ENCODE measurements around the gene KLHL9.

KLHL9 gene

DNA sequence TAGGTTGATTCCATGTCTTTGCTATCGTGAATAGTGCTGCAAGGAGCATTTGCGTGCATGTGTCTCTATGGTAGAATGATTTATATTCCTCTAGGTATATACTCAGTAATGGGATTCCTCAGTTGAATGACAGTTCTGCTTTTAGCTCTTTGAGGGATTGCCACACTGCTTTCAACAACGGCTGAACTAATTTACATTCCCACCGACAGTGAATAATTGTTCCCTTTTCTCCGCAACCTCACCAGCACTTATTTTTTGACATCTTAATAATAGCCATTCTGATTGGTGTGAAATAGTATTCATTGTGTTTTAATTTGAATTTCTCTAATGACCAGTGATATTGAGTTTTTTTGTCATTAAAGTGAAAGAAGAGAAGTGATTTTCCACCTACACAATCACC is 48.5 kb downstream of the KLHL9 start:
- Histone ChIP-seq H3K4me1 (ENCODE audit: low read depth, poor library complexity, severe bottlenecking) (no peaks in the 10 kb centered on the region), H3K36me3 (ENCODE audit: insufficient read depth) (no peaks in the 10 kb centered on the region), H3K27me3 (ENCODE audit: insufficient read depth, low read depth) (no peaks in the 10 kb centered on the region), H3K27ac (no peak overlapping the region), H3K79me2 (ENCODE audit: insufficient read depth, low read depth) (no peaks in the 10 kb centered on the region), H3K9ac (no peak overlapping the region), H2AFZ (ENCODE audit: low read depth) (no peak overlapping the region), H3K4me2 (no peak overlapping the region), H3K4me3 (IDR thresholded peaks at IDR 0.05; ENCODE audit: insufficient read depth, low read depth, low read length) (no peak overlapping the region), H4K20me1 (ENCODE audit: insufficient read depth) (no peaks in the 10 kb centered on the region)
- TF ChIP-seq, protein P1, sequence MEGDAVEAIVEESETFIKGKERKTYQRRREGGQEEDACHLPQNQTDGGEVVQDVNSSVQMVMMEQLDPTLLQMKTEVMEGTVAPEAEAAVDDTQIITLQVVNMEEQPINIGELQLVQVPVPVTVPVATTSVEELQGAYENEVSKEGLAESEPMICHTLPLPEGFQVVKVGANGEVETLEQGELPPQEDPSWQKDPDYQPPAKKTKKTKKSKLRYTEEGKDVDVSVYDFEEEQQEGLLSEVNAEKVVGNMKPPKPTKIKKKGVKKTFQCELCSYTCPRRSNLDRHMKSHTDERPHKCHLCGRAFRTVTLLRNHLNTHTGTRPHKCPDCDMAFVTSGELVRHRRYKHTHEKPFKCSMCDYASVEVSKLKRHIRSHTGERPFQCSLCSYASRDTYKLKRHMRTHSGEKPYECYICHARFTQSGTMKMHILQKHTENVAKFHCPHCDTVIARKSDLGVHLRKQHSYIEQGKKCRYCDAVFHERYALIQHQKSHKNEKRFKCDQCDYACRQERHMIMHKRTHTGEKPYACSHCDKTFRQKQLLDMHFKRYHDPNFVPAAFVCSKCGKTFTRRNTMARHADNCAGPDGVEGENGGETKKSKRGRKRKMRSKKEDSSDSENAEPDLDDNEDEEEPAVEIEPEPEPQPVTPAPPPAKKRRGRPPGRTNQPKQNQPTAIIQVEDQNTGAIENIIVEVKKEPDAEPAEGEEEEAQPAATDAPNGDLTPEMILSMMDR (conservative IDR thresholded peaks at IDR 0.05; ENCODE audit: low read depth, low read length): no peak

DNA sequence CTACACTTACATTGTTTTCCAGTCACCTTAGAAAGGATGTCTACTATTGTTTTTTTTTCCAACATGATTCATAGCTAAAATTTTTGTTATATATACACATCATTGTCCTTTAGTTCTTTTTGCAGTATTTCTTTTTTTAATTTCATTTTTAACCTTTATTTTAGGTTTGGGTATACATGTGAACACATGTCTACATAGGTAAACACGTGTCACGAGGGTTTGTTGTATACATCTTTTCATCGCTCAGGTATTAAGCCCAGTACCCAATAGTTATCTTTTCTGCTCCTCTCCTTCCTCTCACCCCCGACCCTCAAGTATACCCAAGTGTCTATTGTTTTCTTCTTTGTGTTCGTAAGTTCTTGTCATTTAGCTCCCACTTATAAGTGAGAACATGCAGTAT is 49.1 kb downstream of the KLHL9 start:
- Histone ChIP-seq H3K4me2 (no peak overlapping the region), H3K27ac (no peak overlapping the region), H3K4me1 (ENCODE audit: low read depth, poor library complexity, severe bottlenecking) (no peaks in the 10 kb centered on the region), H3K27me3 (ENCODE audit: insufficient read depth, low read depth) (no peaks in the 10 kb centered on the region), H3K79me2 (ENCODE audit: insufficient read depth, low read depth) (no peaks in the 10 kb centered on the region), H4K20me1 (ENCODE audit: insufficient read depth) (no peaks in the 10 kb centered on the region), H3K36me3 (ENCODE audit: insufficient read depth) (no peaks in the 10 kb centered on the region), H3K4me3 (IDR thresholded peaks at IDR 0.05; ENCODE audit: insufficient read depth, low read depth, low read length) (no peak overlapping the region), H2AFZ (ENCODE audit: low read depth) (no peak overlapping the region), H3K9ac (no peak overlapping the region)
- TF ChIP-seq, protein P1 (conservative IDR thresholded peaks at IDR 0.05; ENCODE audit: low read depth, low read length): no peak

DNA sequence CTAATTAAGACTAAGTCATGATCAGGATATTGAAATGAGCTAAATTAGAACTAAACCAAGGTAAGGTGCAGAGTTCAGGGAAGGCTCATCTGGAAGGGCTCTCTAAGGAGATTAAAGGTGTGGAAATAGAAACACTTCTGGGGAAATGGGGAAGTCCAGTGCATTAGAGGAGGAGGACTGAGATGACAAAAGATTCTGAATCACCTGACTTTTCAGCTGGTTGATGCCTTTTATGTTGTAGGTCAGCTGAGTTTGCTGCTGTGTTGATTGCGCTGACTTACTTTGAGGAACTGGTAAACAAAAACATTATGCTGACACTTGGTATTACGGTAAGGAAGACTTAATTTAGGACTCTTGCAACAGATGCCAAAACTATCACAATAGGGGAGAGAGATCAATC is 53.9 kb downstream of the KLHL9 start:
- no peaks in the 10 kb centered on the region for H3K79me2 ChIP-seq (ENCODE audit: insufficient read depth, low read depth)
- no peak overlapping the region for H2AFZ ChIP-seq (ENCODE audit: low read depth)
- H3K9ac ChIP-seq: no peak overlapping the region
- H3K4me2 ChIP-seq: no peak overlapping the region
- H4K20me1 ChIP-seq (ENCODE audit: insufficient read depth): no peaks in the 10 kb centered on the region
- TF ChIP-seq, protein P1 (conservative IDR thresholded peaks at IDR 0.05; ENCODE audit: low read depth, low read length): no peak
- no peaks in the 10 kb centered on the region for H3K27me3 ChIP-seq (ENCODE audit: insufficient read depth, low read depth)
- H3K27ac ChIP-seq: no peak overlapping the region
- no peaks in the 10 kb centered on the region for H3K4me1 ChIP-seq (ENCODE audit: low read depth, poor library complexity, severe bottlenecking)
- H3K4me3 ChIP-seq (IDR thresholded peaks at IDR 0.05; ENCODE audit: insufficient read depth, low read depth, low read length): no peak overlapping the region
- H3K36me3 ChIP-seq (ENCODE audit: insufficient read depth): no peaks in the 10 kb centered on the region
